ENCODE measurements around the gene FAM221B.

FAM221B gene

GRCh38 chr9:35790385-35791296 is 37.9 kb downstream of the FAM221B start:
- DNase-seq: peak in 1 of 2 experiments; percentile 57

- no peak for DNase-seq
Observed at GRCh38 chr9:35790025-35790384, 38.5 kb downstream of the FAM221B start.

GRCh38 chr9:35789541-35789940 is 39.0 kb downstream of the FAM221B start:
- DNase-seq: no peak

- DNase-seq: no peak
Observed at GRCh38 chr9:35783418-35783817, 45.1 kb downstream of the FAM221B start.

GRCh38 chr9:35781066-35781465 is 47.5 kb downstream of the FAM221B start:
- DNase-seq: no peak

GRCh38 chr9:35778496-35778895 is 50.0 kb downstream of the FAM221B start:
- no peak for DNase-seq

GRCh38 chr9:35776018-35776417 is 52.5 kb downstream of the FAM221B start:
- DNase-seq: no peak

GRCh38 chr9:35774907-35775635 is 53.5 kb downstream of the FAM221B start:
- no peak for DNase-seq

- DNase-seq: peak in 1 of 2 experiments; percentile 9
Observed at GRCh38 chr9:35771943-35772342, 56.6 kb downstream of the FAM221B start.

GRCh38 chr9:35771534-35771933 is 57.0 kb downstream of the FAM221B start:
- no peak for DNase-seq

GRCh38 chr9:35771075-35771433 is 57.5 kb downstream of the FAM221B start:
- DNase-seq: no peak

- DNase-seq: no peak
Observed at GRCh38 chr9:35769763-35770162, 58.8 kb downstream of the FAM221B start.

GRCh38 chr9:35767458-35767857 is 61.1 kb downstream of the FAM221B start:
- no peak for DNase-seq

GRCh38 chr9:35766997-35767396 is 61.5 kb downstream of the FAM221B start:
- DNase-seq: no peak

Measured in SW 1271 (cell line).